Islet precursor cell (in vitro differentiated cells): ENCODE measurements around the gene PJVK.
"Not testable (repeated sequence)": the region's sequence is repeated elsewhere in the genome, so short reads cannot be mapped to it uniquely, and the experiment has no call there.

Source experiments
- DNase-seq: peaks from one replicate; pipeline ENCODE4 v3.0.0-alpha.2; 2018

Gene PJVK

DNA sequence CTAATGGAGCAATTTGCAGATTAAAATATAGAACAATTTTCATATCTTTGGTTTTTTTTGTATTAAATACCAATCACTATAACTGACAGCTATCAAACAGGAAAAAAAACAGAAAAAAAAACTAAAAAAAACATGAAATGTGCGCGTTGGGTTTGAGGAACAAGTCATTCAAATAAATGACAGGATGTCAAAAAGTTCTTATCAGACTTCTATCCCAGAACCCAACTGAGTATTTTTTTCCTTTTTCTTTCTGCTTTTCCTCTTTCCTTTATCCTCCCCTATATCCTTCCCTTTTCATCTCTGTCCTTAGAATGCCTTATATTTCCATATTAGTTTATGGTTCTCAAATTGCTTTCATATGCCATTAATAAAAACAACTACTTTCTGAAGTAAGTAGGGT is 14.5 kb upstream of the PJVK start:
- no peak for DNase-seq

DNA sequence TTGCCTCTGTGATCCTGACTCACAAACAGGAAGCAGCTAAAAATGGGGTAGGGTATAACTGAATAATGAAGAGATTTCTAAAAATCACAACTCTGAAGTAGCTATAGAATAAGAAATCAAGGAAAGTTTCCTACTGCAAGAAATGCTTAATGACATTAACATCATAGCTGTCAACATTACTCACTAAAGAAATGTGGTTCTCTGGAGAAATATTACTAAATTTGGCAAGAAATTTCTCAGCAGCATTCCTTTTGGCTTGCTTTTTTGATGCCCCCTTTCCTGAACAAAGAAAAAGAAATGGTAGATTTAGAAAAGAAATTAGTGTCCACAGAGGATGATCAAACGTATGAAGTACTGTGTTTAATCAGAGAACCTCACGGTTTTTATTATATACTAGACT is 9.8 kb upstream of the PJVK start:
- DNase-seq: no peak

- no peak for DNase-seq
Measured at GRCh38 chr2:178448968-178449661, 2.1 kb upstream of the PJVK start.

GRCh38 chr2:178449700-178450523 is 1.3 kb upstream of the PJVK start:
- no peak for DNase-seq

DNA sequence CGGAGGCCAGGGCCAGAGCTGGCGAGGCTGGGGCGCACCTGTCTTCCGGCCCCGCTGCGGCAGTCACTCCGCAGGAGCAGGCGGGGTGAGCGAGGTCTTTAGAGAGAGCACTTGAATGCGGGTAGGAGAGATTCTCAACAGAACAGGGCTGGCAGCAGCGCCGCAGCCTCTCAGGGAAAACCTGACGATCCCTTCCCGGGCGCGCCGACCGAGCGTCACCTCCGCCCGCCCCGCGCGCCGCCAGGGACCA is 729 bp upstream of the PJVK start:
- DNase-seq: no peak

- DNase-seq: no peak
Measured at GRCh38 chr2:178452334-178452733, 1.2 kb downstream of the PJVK start.

- no peak for DNase-seq
Measured at GRCh38 chr2:178452870-178453269, 1.7 kb downstream of the PJVK start.

DNA sequence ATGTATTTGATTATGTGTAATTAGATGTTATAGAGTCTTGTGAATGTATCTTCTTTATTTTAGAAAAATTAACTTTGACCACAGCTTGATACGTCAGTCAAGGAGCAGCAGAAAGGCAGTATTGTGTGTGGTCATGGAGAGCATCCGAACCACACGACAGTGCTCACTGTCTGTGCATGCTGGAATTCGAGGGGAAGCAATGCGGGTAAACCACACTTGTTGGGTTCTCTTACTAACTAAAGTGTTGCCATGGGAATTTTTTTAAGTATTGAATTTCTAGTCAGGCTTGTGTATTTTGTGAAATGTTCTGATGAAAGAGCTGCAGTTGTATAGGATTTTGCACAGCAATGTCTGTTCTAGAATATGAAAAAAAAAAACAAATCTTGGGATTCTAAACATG is 4.8 kb downstream of the PJVK start:
- DNase-seq: no peak

DNA sequence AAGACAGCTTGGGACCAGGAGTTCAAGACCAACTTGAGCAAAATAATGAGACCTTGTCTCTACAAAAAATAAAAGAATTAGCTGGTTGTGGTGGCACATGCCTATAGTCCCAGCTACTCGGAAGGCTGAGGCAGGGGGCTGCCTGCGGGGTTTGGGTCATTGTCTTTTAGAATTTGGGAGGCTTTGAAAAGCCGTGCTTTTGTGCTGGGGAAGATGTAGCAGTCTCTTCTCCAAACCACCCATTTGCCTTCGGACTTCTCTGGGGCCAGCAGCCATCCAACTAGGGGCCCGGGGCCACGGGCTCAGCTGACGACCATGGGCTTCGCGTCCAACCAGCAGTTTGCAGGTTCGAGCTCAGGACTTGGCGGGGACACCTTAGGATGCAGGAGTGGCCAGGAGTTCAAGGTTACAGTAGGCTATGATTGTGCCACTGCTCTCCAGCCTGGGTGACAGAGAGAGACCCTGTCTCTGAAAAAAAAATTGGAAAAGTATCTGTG is 6.3 kb downstream of the PJVK start:
- no peak for DNase-seq

DNA sequence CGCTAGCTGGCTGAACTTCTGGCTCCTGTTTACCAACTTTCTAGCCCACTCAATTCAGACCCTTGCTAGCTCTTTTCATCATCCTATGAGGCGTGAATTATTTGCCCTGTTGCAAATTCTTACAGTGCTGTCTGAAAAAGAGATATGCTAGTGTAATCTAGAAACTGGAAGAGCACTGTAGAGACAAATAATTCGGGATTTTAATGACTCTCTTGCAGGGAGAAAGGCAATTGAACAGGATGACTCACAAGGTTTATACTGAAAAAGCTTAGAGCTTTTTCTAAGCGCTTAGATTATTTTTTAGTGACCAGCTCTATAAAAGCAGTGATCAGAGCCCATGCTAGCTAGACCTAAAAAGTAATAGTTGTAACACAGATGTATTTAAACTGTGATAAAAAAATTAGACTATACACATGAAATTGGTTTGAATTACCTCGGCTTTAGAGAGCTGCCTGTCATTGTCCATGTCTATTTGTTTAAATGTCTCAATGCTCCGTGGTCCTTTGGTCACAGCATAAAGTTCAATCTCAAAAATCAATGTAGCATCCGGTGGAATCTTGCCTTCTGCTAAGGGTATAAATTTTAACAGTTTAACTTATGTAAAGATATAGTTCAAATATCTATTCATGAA is 18.2 kb downstream of the PJVK start:
- DNase-seq: no peak

DNA sequence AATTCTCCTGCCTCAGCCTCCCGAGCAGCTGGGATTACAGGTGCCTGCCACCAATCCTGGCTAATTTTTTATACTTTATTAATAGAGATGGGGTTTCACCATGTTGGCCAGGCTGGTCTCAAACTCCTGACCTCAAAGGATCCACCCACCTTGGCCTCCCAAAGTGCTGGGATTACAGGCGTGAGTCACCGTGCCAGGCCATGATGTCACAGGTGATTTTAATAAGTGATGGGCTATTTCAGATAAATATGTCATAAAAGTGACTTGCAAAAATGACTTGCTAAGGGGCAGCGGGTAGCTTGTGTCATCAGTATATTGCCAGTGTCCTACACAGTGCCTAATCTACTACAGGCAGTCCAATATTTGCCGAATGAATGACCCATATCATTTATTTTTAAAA is 20.1 kb downstream of the PJVK start:
- not testable (repeated sequence) for DNase-seq

DNA sequence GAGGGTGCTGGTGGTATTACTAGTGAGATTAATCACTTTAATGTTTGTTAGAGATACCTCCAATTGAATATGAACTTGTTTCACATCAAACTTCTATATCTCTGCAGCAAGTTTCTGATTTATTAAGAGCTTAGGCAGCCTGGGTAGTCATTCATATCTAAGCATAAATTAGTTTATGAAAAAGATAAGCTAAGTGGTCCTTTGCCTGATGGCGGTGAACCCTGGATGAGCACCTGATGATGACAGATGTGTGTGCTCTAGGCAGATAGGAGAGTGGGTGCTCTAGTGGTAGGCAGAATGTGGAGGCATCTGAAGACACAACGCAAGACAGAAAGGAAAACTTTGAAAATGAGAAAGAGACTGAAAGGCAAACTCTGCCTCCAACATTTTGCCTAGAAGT is 22.2 kb downstream of the PJVK start:
- no peak for DNase-seq

GRCh38 chr2:178473931-178474330 is 22.8 kb downstream of the PJVK start:
- DNase-seq: no peak

- no peak for DNase-seq
Measured at GRCh38 chr2:178474560-178474959, 23.4 kb downstream of the PJVK start.

DNA sequence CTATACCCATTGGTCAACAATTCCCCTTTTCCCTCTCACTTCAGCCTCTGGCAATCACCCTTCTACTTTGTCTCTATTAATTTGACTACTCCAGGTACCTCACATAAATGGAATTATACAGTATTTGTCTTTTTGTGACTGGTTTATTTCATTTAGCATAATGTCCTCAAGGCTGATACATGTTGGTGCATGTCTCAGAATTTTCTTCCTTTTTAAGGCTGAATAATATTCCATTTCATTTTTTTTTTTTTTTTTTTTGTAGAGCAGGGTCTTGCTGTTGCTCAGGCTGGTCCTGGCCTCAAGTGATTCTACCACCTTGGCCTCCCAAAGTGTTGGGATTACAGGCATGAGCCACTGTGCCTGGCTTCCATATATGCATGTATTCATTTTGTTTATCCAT is 25.3 kb downstream of the PJVK start:
- DNase-seq: no peak

DNA sequence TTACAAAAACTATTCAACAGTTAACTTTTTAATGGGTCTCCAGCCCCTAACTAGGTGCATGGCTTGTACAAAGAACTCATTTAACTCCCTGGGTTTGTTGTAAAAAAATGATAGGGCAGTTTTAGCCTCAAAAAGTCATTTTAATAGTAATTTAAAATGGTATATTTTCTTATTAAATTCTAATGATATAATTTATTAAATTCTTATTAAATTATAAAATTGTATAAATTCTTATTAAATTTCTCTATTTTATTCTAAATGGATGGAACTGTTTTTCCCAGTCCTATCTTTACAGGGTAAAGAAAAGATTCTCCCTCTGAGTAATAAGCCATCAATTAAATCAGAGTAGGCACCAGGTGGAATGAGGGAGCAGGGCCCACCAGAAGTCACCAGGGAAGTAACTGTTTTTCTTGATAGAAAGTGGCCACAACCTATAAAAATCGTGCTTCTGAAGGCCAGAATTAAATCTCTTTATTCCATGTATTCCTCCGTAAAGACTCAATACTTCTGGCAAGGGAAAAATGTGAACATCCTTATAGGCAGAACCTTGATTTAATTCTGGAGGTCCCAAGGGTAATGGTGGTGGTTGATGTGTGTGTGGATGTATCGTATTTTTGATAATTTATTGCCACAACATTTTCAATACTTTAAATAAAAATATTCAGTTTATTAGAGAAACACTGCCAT is 26.4 kb downstream of the PJVK start:
- no peak for DNase-seq

- DNase-seq: no peak
Measured at GRCh38 chr2:178478130-178478438, 26.9 kb downstream of the PJVK start.

DNA sequence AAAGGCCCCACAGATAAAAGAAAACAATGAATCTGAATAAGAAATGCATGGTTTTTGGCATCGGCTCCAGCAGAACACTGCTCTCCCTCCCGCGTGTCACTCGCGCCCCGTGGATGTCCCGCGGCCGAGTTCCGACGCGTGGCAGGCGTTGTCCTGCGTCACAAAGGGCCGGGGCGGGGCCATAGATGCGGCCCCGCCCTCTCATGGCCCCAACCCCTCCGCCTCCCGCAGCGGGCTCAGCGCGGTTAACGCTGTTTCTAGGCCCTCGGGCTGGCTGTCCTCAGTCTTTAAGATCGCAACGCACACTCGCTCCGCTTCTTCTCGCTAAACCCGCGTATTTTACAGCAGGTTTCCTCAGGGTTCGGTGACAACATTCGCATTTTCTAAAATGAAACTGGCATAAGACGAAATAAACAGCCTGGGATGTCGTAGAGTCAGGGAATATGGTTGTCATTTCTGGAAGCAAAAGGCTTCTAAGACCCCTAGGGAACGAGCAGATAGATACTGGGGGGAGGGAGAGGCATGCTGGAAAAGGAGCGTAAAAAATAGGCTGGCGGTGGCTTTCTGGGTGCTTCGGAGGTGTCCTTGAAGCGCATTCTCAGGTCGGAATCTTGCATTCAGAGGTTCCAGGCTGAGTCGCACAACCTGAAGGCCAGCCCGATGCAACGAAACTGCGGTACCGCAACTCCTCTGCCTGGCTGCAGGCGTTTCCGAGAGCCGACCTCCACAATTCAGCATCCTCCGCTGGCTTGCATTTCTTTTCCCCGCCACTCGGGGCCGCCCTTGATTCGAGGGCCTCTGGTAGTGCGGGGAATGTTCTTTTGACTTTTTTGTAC is 27.5 kb downstream of the PJVK start, which contains the start of gene FKBP7:
TSS of gene FKBP7 (minus strand) at position 162 of the 836 bp plus-strand sequence. CDS start at position 61, 101 bp downstream.
- peak; percentile 94 for DNase-seq

GRCh38 chr2:178479275-178479616 is 28.1 kb downstream of the PJVK start:
- DNase-seq: no peak

GRCh38 chr2:178479758-178480226 is 28.6 kb downstream of the PJVK start:
- DNase-seq: no peak

DNA sequence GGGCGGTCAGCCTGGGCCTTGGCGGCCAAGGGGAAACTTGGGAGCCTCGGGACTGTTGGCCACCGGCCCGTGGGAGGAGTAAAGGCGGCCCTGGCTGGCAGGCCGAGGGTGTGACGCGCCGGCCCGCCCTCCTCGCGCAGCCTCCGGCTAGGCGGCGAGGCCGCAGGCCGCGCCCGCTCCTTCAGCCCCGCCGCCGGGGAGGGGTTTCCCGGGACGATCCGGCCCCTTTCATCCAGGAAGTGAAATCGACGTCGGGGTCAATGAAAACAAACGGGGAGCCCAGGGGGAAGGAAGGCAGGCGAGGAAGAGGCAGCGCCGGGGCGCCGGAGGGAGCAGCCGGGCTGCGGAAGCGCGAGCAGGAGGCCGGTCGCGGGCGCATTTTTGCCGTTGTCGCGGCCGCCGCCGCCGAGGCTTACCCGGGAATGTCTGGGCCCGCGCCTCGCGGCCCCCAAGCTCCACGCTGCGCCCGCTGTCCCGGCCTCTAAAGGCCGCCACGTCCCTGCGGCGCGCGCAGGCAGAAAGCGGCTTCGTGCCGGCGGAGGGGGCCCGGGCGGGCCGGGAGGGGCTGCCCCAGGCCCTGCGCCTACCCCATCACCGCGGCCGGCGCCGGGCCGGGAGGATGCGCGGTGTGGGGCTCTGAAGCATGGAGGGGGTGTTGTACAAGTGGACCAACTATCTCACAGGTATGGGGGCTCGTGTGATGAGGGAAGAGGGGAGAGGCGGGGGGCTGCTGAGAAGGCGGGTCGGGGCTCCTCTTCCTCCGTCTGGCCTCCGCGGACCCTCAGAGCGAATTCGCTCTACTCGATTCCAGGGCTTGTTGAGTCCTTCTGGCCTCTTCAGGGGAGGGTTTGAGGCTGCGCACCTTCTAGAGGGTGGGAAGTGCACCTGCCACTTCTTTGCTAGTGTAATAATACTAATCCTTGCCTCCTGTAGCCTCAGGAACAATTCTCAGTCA is 29.3 kb downstream of the PJVK start, which contains the start of gene PLEKHA3:
TSS of gene PLEKHA3 (plus strand) at position 231 of the 955 bp plus-strand sequence. CDS start at position 644, 413 bp downstream.
- peak; percentile 99 for DNase-seq
